ENCODE data around the gene HECW1. TPM values are rescaled to one million over a fixed set of nuclear protein-coding genes. Genes with fewer than 3 reads are reported as not detected.

HECW1 gene
- total RNA-seq, 1 donor from 2014 or later: 0.11 TPM

DNA sequence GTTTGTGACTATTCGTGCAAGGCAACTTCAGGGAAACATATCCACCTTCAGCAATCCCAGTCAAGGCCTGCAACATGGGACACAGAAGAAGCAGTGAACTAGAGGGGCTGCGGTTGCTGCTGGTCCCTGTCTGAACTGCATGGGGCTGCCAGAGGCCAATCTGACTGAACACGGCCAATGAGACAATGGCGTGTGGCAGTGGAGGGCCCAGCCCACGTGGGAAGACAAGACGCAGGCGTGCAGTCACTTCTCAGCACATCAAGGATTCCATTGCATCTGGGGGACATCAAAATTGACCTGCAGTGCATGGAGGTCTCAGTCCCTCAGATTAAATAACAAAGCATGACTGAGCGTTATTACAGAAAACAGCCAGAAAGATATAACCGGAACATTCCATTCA is 215.9 kb downstream of the HECW1 start:
- no peak overlapping the region for H3K4me2 ChIP-seq
- Mint-ChIP-seq H3K27me3 (ENCODE audit: insufficient read depth, low read depth) (peaks cover 5% of the 10 kb centered on the region), H3K4me3 (no peak overlapping the region), H3K9me3 (peaks cover 3% of the 10 kb centered on the region), H3K27ac (peak overlapping the region; percentile 59), H3K4me1 (peaks cover 17% of the 10 kb centered on the region), H3K36me3 (no peaks in the 10 kb centered on the region)
- no peaks in the 10 kb centered on the region for H4K20me1 ChIP-seq (ENCODE audit: low read depth)
- no peaks in the 10 kb centered on the region for H3K27me3 ChIP-seq
- no peaks in the 10 kb centered on the region for H3F3A ChIP-seq (ENCODE audit: low read depth)
- DNase-seq (ENCODE audit: low spot score): no peak
- no peak overlapping the region for H3K4me3 ChIP-seq
- no peaks in the 10 kb centered on the region for H3K4me1 ChIP-seq
- no peaks in the 10 kb centered on the region for H3K79me2 ChIP-seq (ENCODE audit: low read depth)
- H3K9me3 ChIP-seq (ENCODE audit: low read depth): no peaks in the 10 kb centered on the region
- no peak overlapping the region for H2AFZ ChIP-seq (replicated peaks)
- TF ChIP-seq EZH2phosphoT487 (IDR thresholded peaks at IDR 0.05) (no peak), EZH2 (IDR thresholded peaks at IDR 0.05) (no peak)
- TF ChIP-seq, protein P1, sequence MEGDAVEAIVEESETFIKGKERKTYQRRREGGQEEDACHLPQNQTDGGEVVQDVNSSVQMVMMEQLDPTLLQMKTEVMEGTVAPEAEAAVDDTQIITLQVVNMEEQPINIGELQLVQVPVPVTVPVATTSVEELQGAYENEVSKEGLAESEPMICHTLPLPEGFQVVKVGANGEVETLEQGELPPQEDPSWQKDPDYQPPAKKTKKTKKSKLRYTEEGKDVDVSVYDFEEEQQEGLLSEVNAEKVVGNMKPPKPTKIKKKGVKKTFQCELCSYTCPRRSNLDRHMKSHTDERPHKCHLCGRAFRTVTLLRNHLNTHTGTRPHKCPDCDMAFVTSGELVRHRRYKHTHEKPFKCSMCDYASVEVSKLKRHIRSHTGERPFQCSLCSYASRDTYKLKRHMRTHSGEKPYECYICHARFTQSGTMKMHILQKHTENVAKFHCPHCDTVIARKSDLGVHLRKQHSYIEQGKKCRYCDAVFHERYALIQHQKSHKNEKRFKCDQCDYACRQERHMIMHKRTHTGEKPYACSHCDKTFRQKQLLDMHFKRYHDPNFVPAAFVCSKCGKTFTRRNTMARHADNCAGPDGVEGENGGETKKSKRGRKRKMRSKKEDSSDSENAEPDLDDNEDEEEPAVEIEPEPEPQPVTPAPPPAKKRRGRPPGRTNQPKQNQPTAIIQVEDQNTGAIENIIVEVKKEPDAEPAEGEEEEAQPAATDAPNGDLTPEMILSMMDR (IDR thresholded peaks at IDR 0.05): no peak
- no peaks in the 10 kb centered on the region for H3K36me3 ChIP-seq
- H3K9ac ChIP-seq: no peak overlapping the region
- H3K27ac ChIP-seq: no peak overlapping the region

DNA sequence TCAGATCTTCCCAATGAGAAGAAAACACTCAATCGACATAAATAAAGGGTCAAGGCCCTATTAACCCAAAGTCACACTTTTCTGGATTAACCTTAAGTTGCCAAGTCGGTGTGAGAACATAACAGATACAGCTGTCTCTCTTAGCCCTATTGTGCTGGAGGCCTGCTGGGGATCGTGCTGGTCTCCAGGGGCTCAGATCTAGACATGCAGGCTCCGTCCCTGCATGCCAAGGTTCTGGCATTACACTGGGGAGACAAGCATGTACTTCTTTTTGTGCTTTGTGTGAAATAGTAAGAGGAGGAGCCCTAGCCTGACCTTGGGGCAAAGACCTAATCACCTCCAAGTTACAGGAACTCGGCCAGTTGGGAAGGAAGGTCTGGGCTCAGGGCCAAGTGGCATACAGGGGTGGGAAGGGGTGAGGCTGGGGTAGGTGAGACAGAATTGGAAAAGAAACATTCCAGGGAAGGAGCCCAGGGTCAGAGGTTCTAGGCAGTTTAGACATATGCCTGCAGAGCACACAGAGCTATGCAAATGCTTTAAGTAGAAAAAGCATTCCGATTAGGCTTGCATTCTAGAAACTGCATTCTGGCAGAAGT is 216.4 kb downstream of the HECW1 start:
- H3K4me1 Mint-ChIP-seq: peaks cover 17% of the 10 kb centered on the region
- no peaks in the 10 kb centered on the region for H3K36me3 ChIP-seq
- no peak overlapping the region for H3K9ac ChIP-seq
- no peak for TF ChIP-seq EZH2 (IDR thresholded peaks at IDR 0.05)
- TF ChIP-seq EZH2phosphoT487 (IDR thresholded peaks at IDR 0.05): no peak
- TF ChIP-seq, protein P1 (IDR thresholded peaks at IDR 0.05): no peak
- no peaks in the 10 kb centered on the region for H3K9me3 ChIP-seq (ENCODE audit: low read depth)
- no peaks in the 10 kb centered on the region for H3K27me3 ChIP-seq
- H3K36me3 Mint-ChIP-seq: no peaks in the 10 kb centered on the region
- H3K27ac ChIP-seq: no peak overlapping the region
- no peaks in the 10 kb centered on the region for H4K20me1 ChIP-seq (ENCODE audit: low read depth)
- peaks cover 5% of the 10 kb centered on the region for H3K27me3 Mint-ChIP-seq (ENCODE audit: insufficient read depth, low read depth)
- peak overlapping the region; percentile 76 for H3K27ac Mint-ChIP-seq
- no peak overlapping the region for H3K4me3 Mint-ChIP-seq
- no peak for DNase-seq (ENCODE audit: low spot score)
- no peaks in the 10 kb centered on the region for H3F3A ChIP-seq (ENCODE audit: low read depth)
- no peak overlapping the region for H2AFZ ChIP-seq (replicated peaks)
- no peaks in the 10 kb centered on the region for H3K4me1 ChIP-seq
- H3K9me3 Mint-ChIP-seq: peaks cover 3% of the 10 kb centered on the region
- no peaks in the 10 kb centered on the region for H3K79me2 ChIP-seq (ENCODE audit: low read depth)
- no peak overlapping the region for H3K4me2 ChIP-seq
- H3K4me3 ChIP-seq: no peak overlapping the region

DNA sequence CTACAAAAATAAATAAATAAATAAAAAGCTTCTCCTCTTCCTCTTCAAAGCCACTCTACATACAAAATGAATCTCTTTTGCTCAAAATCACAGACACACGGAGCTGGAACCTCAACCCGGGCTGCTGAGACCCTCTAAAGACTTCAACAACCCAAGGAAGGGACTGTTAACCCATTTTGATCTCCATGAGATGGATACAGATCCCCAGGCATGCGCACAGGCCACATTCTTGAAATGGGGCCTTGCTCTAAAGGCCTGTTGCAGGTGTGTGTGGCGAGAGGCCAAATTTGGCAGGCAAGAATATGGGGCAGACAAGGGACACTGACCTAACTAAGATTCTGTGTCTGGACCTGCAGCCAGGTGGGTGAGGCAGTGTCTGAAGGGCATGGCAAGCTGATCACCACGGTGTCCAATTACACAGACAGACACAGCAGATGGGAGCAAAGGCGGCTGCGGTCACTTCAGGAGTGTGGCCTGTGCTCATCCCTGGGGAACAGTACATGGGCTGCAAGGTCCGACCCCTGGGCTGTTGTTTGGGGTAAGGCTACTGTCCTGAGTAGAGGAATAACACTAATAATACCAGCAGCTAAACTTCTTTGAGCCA is 219.8 kb downstream of the HECW1 start:
- Mint-ChIP-seq H3K27me3 (ENCODE audit: insufficient read depth, low read depth) (peaks cover 5% of the 10 kb centered on the region), H3K27ac (no peak overlapping the region), H3K4me1 (peaks cover 17% of the 10 kb centered on the region), H3K4me3 (no peak overlapping the region), H3K9me3 (peaks cover 3% of the 10 kb centered on the region), H3K36me3 (no peaks in the 10 kb centered on the region)
- no peak overlapping the region for H3K9ac ChIP-seq
- no peaks in the 10 kb centered on the region for H3K9me3 ChIP-seq (ENCODE audit: low read depth)
- TF ChIP-seq, protein P1 (IDR thresholded peaks at IDR 0.05): no peak
- TF ChIP-seq EZH2 (IDR thresholded peaks at IDR 0.05) (no peak), EZH2phosphoT487 (IDR thresholded peaks at IDR 0.05) (no peak)
- no peaks in the 10 kb centered on the region for H4K20me1 ChIP-seq (ENCODE audit: low read depth)
- H3K27ac ChIP-seq: no peak overlapping the region
- no peak for DNase-seq (ENCODE audit: low spot score)
- no peaks in the 10 kb centered on the region for H3K4me1 ChIP-seq
- H3K4me2 ChIP-seq: no peak overlapping the region
- H3K79me2 ChIP-seq (ENCODE audit: low read depth): no peaks in the 10 kb centered on the region
- H2AFZ ChIP-seq (replicated peaks): no peak overlapping the region
- no peaks in the 10 kb centered on the region for H3K27me3 ChIP-seq
- no peaks in the 10 kb centered on the region for H3K36me3 ChIP-seq
- no peak overlapping the region for H3K4me3 ChIP-seq
- no peaks in the 10 kb centered on the region for H3F3A ChIP-seq (ENCODE audit: low read depth)

Data from neural progenitor cell (in vitro differentiated cells).